H9 (cell line): Measurements from ENCODE around the gene NTRK2. TPM values are rescaled to one million over a fixed set of nuclear protein-coding genes. Genes with fewer than 3 reads are reported as not detected.

Source experiments
- DNase-seq: peaks from one replicate; pipeline ENCODE4 v3.0.0-alpha.2; 2017
- H2AFZ ChIP-seq: one replicate; pipeline ENCODE4 v1.6.1; 2013; ENCODE audit warnings: mild to moderate bottlenecking, low read length, control low read depth, moderate library complexity
- H2AK5ac ChIP-seq: 2 replicates; pipeline ENCODE4 v1.6.1; 2013; ENCODE audit warnings: low read length, control low read depth, mixed read lengths; ENCODE audit not compliant: insufficient read length
- H2BK120ac ChIP-seq: one replicate; pipeline ENCODE4 v1.6.1; 2013; ENCODE audit warnings: low read depth, mild to moderate bottlenecking, low read length, control low read depth, inconsistent platforms; ENCODE audit not compliant: poor library complexity, severe bottlenecking
- H2BK12ac ChIP-seq: 2 replicates; pipeline ENCODE4 v1.6.1; 2013; ENCODE audit warnings: low read length, control low read depth, mixed read lengths, low read depth; ENCODE audit not compliant: insufficient read length
- H2BK15ac ChIP-seq: 2 replicates; pipeline ENCODE4 v1.6.1; 2013; ENCODE audit warnings: low read depth, low read length, control low read depth
- H2BK20ac ChIP-seq: one replicate; pipeline ENCODE4 v1.6.1; 2013; ENCODE audit warnings: low read depth, mild to moderate bottlenecking, low read length, control low read depth, inconsistent platforms; ENCODE audit not compliant: poor library complexity, severe bottlenecking
- H2BK5ac ChIP-seq: 2 replicates; pipeline ENCODE4 v1.6.1; 2013; ENCODE audit warnings: low read length, control low read depth, mixed read lengths; ENCODE audit not compliant: insufficient read length
- H3K14ac ChIP-seq: 2 replicates; pipeline ENCODE4 v1.6.1; 2013; ENCODE audit warnings: low read length, control low read depth; ENCODE audit not compliant: insufficient read depth
- H3K18ac ChIP-seq: 2 replicates; pipeline ENCODE4 v1.6.1; 2013; ENCODE audit warnings: low read depth, mild to moderate bottlenecking, mixed read lengths, low read length, control low read depth; ENCODE audit not compliant: insufficient read length
- H3K23ac ChIP-seq: 2 replicates; pipeline ENCODE4 v1.6.1; 2013; ENCODE audit warnings: low read length, control low read depth, mixed read lengths, low read depth; ENCODE audit not compliant: insufficient read length
- H3K23me2 ChIP-seq: 2 replicates; pipeline ENCODE4 v1.6.1; 2013; ENCODE audit warnings: low read depth, mild to moderate bottlenecking, mixed read lengths, low read length, control low read depth; ENCODE audit not compliant: insufficient read length, poor library complexity, severe bottlenecking
- H3K27ac ChIP-seq: 2 replicates; pipeline ENCODE4 v1.5.1; 2013; ENCODE audit warnings: low read length, control low read depth, mixed read lengths, low read depth; ENCODE audit not compliant: insufficient read length
- H3K27me3 ChIP-seq: 2 replicates; pipeline ENCODE4 v1.6.1; 2013; ENCODE audit warnings: low read length, control low read depth, inconsistent platforms; ENCODE audit not compliant: insufficient read depth
- H3K4ac ChIP-seq: 2 replicates; pipeline ENCODE4 v1.6.1; 2013; ENCODE audit warnings: low read depth, mild to moderate bottlenecking, control low read depth, inconsistent platforms, low read length, moderate library complexity
- H3K4me1 ChIP-seq: 2 replicates; pipeline ENCODE4 v1.6.1; 2013; ENCODE audit warnings: low read length, control low read depth, inconsistent platforms; ENCODE audit not compliant: insufficient read depth
- H3K4me2 ChIP-seq: 2 replicates; pipeline ENCODE4 v1.6.1; 2013; ENCODE audit warnings: low read length, control low read depth, mixed read lengths; ENCODE audit not compliant: insufficient read length, insufficient read depth
- H3K56ac ChIP-seq: 2 replicates; pipeline ENCODE4 v1.6.1; 2013; ENCODE audit warnings: low read depth, mild to moderate bottlenecking, mixed read lengths, low read length, control low read depth; ENCODE audit not compliant: insufficient read length
- H3K79me1 ChIP-seq: 2 replicates; pipeline ENCODE4 v1.6.1; 2013; ENCODE audit warnings: low read depth, mild to moderate bottlenecking, moderate library complexity, low read length, control low read depth, inconsistent platforms; ENCODE audit not compliant: insufficient read depth, poor library complexity, severe bottlenecking
- H3K79me2 ChIP-seq: 2 replicates; pipeline ENCODE4 v1.6.1; 2013; ENCODE audit warnings: low read length, control low read depth, inconsistent platforms; ENCODE audit not compliant: insufficient read depth
- H3K9ac ChIP-seq: 2 replicates; pipeline ENCODE4 v1.6.1; 2013; ENCODE audit warnings: low read length, control low read depth, mixed read lengths; ENCODE audit not compliant: insufficient read length; ENCODE audit errors: extremely low read depth
- H3K9me3 ChIP-seq: one replicate; pipeline ENCODE4 v1.6.1; 2013; ENCODE audit warnings: low read depth, low read length, inconsistent platforms; ENCODE audit not compliant: control insufficient read depth
- H3T11ph ChIP-seq: one replicate; pipeline ENCODE4 v1.6.1; 2013; ENCODE audit warnings: mild to moderate bottlenecking, low read length, control low read depth, inconsistent platforms
- H4K20me1 ChIP-seq: one replicate; pipeline ENCODE4 v1.6.1; 2013; ENCODE audit not compliant: control insufficient read depth, insufficient read length, insufficient read depth
- H4K5ac ChIP-seq: 2 replicates; pipeline ENCODE4 v1.6.1; 2013; ENCODE audit warnings: low read depth, mild to moderate bottlenecking, mixed read lengths, low read length, control low read depth; ENCODE audit not compliant: insufficient read length
- H4K8ac ChIP-seq: replicated peaks from 2 replicates; pipeline ENCODE4 v1.6.1; 2013; ENCODE audit warnings: low read length, control low read depth, mixed read lengths, low read depth; ENCODE audit not compliant: insufficient read length
- H4K91ac ChIP-seq: 2 replicates; pipeline ENCODE4 v1.6.1; 2013; ENCODE audit warnings: low read depth, mild to moderate bottlenecking, moderate library complexity, mixed read lengths, low read length, control low read depth; ENCODE audit not compliant: insufficient read length
- H3K27ac Mint-ChIP-seq, 3 experiments: 2 replicates in 2 of 3; 3 replicates in 1 of 3; pipeline ENCODE4 v1.8.0; 2020 to 2021; ENCODE audit warnings: mixed read lengths in 3 of 3, mild to moderate bottlenecking in 1 of 3, moderate library complexity in 1 of 3
- H3K27me3 Mint-ChIP-seq: 2 replicates; pipeline ENCODE4 v1.8.0; 2021; ENCODE audit warnings: low read depth, mild to moderate bottlenecking, moderate library complexity, mixed read lengths
- H3K36me3 Mint-ChIP-seq, 3 experiments: 2 replicates in 2 of 3; 3 replicates in 1 of 3; pipeline ENCODE4 v1.8.0; 2020 to 2021; ENCODE audit warnings: low read depth in 3 of 3, mixed read lengths in 3 of 3; ENCODE audit not compliant: insufficient read depth in 1 of 3
- H3K4me1 Mint-ChIP-seq, 2 experiments: 2 replicates each; pipeline ENCODE4 v1.8.0; 2020; ENCODE audit warnings: mixed read lengths in 2 of 2
- H3K4me3 Mint-ChIP-seq, 2 experiments: 2 replicates in 1 of 2; 3 replicates in 1 of 2; pipeline ENCODE4 v1.8.0; 2020 to 2021; ENCODE audit warnings: mild to moderate bottlenecking in 2 of 2, mixed read lengths in 2 of 2, moderate library complexity in 1 of 2
- H3K9me3 Mint-ChIP-seq, 2 experiments: 2 replicates in 1 of 2; 3 replicates in 1 of 2; pipeline ENCODE4 v1.8.0; 2020; ENCODE audit warnings: mild to moderate bottlenecking in 2 of 2, mixed read lengths in 2 of 2, moderate library complexity in 1 of 2
- CTCF ChIP-seq: fragments of 200-600 bp; sonication (generic); conservative IDR thresholded peaks from 3 replicates; pipeline ENCODE4 v1.8.0; 2021; ENCODE audit warnings: antibody characterized with exemption, mild to moderate bottlenecking
- WGBS: extraction: QIAGEN DNeasy Blood & Tissue Kit; methylation state at CpG from one replicate; pipeline ENCODE4 v1.1.7; 2013; ENCODE audit warnings: missing lambda C conversion rate, low lambda C conversion rate, mixed read lengths; ENCODE audit not compliant: insufficient read length; ENCODE audit errors: extremely low coverage; 5-methylcytosine and 5-hydroxymethylcytosine counted together
- total RNA-seq: library from RNA; stranded (reverse); gene quantifications from 2 replicates; pipeline ENCODE4 v1.2.1, GENCODE V29; 2021

The NTRK2 gene
- total RNA-seq, 1 experiment from 2014 or later, result 0.02 TPM

GRCh38 chr9:84697042-84697441 lies 27.5 kb downstream of the NTRK2 start:
- H4K8ac ChIP-seq, result no peak overlapping the region
- H2AK5ac ChIP-seq, result no peak overlapping the region
- no peak overlapping the region for H2AFZ ChIP-seq
- no peak overlapping the region for H2BK20ac ChIP-seq
- no peaks in the 10 kb centered on the region for H3K36me3 Mint-ChIP-seq
- H3K9me3 Mint-ChIP-seq, result no peaks in the 10 kb centered on the region
- H3K4me1 Mint-ChIP-seq, result peaks cover 16 to 17% of the 10 kb centered on the region in 2 experiments
- no CpG with 5 or more reads among the region's 8 CpGs for WGBS
- DNase-seq, result no peak
- H3T11ph ChIP-seq, result no peak overlapping the region
- H3K23ac ChIP-seq, result no peak overlapping the region
- no peak overlapping the region for H2BK15ac ChIP-seq
- no peak overlapping the region for H3K14ac ChIP-seq
- H3K4me3 Mint-ChIP-seq, result no peak overlapping the region
- no peaks in the 10 kb centered on the region for H3K79me1 ChIP-seq
- H2BK12ac ChIP-seq, result no peak overlapping the region
- H3K23me2 ChIP-seq, result no peaks in the 10 kb centered on the region
- no peaks in the 10 kb centered on the region for H3K27me3 ChIP-seq
- no peaks in the 10 kb centered on the region for H3K9me3 ChIP-seq
- no peak overlapping the region for H3K27ac Mint-ChIP-seq
- H3K56ac ChIP-seq, result no peak overlapping the region
- no peak overlapping the region for H3K4me2 ChIP-seq
- no peak overlapping the region for H2BK120ac ChIP-seq
- TF ChIP-seq CTCF, result no peak
- H3K9ac ChIP-seq, result no peak overlapping the region
- no peak overlapping the region for H2BK5ac ChIP-seq
- H4K5ac ChIP-seq, result no peak overlapping the region
- no peaks in the 10 kb centered on the region; the same call in 1 of the 2 replicates for H3K4me1 ChIP-seq
- no peak overlapping the region for H3K27ac ChIP-seq
- H3K79me2 ChIP-seq, result no peaks in the 10 kb centered on the region
- no peak overlapping the region for H3K4ac ChIP-seq
- no peak overlapping the region for H4K91ac ChIP-seq
- H4K20me1 ChIP-seq, result no peaks in the 10 kb centered on the region
- H3K18ac ChIP-seq, result no peak overlapping the region
- H3K27me3 Mint-ChIP-seq, result 0 out of 2 replicates have a peak, but pooled peaks cover 1% of the 10 kb centered on the region
